NCI-H2196 (cell line): ENCODE results near the gene BCL11B.
A peak's percentile ranks its signal among the peaks of the same experiment; 100 is the strongest.

Experiments
- DNase-seq: peaks from one replicate; lab custom pipeline; 2025; ENCODE audit not compliant: unreplicated experiment; lab: John Stamatoyannopoulos, UW

The BCL11B gene

GRCh38 chr14:99271951-99272631 is at the start of gene BCL11B:
TSS of gene BCL11B (minus strand) at chr14:99272197. CDS start at chr14:99271218, 979 bp downstream.
- DNase-seq: peak; percentile 39

DNA sequence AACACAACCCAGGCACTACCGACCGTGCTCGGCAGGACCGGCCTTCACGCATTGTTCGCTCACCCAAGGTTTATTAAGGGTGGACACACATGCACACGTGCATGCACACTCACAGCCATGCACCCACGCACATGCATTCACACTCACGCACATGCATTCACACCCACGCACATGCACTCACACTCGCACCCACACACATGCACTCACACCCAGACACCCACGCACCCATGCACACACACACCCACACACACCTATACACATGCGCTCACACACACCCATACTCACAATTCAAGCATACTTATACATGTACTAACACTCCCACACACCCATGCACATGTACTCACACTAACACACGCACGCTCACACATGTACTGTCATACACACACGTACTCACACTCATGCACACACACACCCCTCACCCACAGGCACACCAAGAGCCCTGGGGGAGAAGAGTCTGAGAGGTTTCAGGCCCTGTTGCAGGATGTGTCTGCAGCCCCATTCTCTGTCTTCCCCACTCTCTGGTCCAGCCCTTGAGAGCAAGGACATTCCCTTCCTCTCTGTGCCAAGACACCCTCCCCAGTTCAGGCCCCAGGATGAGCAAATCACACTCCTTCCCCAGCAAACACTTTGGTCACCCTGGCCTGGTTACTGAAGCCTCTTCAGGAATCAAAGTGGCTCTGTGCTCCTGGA is 49.4 kb upstream of the BCL11B start:
- DNase-seq: no peak

DNA sequence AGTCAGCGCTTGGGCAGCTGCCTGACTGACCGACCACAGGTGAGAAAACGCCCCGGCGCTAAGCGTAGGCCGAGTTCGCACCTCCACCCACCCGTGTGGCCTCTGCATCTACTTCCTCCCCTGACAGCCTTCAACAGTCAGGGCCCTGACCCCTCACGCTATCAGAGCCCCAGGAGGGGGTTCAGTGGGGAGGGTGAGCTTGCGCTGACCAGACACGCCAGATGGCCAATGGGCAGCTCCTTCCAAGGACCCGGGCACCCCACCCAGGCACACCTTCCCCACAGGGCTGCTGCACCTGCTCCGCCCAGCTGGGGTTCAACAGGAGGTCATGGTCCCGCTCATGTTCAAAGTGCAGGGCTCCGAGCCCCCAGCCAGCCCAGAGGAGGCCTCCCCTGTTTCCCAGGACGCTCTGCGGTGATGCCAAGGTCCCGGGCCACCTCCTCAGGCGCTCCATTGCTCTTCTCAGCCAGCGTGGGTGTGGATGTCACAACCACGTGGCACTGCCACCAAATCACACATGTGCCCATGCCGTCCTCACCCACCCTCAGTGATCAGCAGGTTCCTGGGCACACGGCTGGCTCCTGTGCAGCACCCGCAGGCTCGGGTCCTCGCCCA is 48.7 kb upstream of the BCL11B start:
- DNase-seq: no peak

DNA sequence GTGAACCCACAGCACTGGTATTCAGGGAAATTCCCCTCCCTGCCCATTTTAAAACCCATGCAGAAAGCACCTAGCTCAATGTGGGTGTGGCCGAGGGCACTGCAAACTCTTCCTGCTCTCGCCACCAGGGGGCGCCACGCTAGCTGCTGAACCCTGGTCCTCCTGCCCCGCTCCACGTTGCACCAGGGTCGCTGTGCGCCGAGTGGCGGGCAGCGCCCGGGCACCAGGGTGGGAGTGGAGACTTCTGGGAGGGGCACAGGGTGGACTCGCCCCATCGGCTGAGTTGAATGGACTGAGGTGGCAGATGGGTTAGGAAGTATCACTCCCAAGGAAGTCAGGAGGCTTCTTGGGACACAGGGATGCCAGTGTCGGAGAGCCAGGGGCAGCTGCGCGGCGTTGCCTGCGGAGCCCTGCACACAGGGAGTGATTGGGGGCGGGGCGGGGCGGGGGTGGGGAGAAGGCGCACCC is 48.1 kb upstream of the BCL11B start:
- peak; percentile 15 for DNase-seq

- DNase-seq: no peak
Measured at GRCh38 chr14:99318959-99319295, 46.9 kb upstream of the BCL11B start.

DNA sequence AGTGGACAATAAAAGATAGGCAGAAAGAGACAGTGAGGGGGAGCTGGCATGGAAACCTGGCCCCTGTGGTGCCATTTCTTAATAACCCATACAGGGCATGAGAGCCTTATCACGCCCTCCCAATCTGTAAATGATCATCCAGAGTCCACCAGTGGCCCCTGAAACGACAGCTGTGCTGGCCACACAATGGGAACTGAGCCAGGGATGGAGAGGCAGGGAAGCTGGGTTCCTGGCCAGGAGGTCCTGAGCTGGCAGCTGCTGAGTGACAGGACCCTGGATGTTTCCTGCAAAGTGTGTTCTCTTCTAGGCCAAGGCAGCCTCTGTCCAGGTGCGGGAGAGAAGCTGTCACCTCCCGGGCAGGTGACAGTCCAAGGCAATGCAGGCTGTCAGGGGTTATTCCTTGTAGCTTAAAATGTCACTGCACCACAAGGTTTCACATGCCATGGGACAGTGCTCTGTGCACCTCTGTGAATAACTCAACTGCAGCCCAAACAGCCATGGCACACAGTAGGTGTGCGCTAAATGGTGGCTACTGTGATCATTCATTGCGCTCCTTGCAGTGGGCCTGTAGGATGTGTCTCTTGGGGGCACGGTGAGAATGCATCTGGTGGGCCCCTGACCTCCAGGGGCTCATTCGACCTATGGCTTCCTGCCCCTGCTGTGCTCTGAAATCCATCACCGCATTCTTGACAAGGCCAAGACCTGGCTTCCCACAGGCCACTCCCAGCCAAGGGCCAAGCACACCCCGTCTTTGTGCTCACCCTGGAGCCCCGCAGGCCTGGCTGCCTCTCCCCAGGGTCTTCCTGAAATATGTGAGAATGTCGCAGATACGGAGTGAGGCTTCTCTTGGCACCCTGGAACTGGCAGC is 46.3 kb upstream of the BCL11B start:
- DNase-seq: no peak

GRCh38 chr14:99317231-99318090 is 45.5 kb upstream of the BCL11B start:
- DNase-seq: no peak

DNA sequence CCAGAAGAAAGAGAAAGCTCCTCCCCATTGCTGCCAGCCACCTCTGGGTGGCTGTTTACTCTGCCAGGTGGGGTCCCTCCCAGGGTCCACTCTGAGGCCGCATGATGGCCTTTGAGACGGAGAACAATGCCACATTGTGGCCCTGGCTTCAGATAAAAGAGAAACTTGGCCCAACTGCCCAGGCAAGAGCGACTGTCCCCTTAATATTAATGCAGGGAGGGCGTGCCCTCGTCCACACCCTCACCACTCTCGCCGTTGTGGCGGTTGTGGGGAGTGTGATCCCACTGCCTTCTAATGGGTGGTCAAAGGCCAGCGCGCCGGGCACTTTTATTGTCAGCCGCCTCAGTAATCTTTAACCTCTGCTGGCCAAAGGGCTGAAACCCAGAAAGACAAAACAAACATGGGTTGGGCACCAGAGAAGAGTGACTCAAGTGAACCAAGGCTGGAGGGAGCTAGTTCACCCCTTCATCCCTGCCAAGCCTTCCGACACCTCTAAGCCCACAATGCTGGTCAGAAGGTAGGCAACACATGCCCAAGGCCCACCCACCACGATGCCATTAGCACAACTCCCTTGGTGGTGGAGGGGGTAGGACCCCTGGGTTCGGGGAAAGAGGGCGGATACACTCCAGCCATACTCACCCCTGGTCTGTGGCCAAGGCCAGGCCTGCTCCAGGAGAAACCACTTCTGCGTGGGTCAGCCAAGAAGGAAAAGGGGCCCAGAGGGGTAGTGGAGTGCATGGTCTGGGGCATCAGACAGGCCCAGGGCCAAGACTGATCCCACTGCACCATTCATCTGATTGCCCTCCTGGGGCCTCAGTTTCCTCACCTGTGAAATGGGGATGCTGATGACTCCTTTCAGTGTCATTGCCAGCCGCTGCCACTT is 44.5 kb upstream of the BCL11B start:
- DNase-seq: no peak

GRCh38 chr14:99315197-99315596 is 43.2 kb upstream of the BCL11B start:
- no peak for DNase-seq

- DNase-seq: no peak
Measured at GRCh38 chr14:99314623-99315022, 42.6 kb upstream of the BCL11B start.

GRCh38 chr14:99313234-99313633 is 41.2 kb upstream of the BCL11B start:
- no peak for DNase-seq

DNA sequence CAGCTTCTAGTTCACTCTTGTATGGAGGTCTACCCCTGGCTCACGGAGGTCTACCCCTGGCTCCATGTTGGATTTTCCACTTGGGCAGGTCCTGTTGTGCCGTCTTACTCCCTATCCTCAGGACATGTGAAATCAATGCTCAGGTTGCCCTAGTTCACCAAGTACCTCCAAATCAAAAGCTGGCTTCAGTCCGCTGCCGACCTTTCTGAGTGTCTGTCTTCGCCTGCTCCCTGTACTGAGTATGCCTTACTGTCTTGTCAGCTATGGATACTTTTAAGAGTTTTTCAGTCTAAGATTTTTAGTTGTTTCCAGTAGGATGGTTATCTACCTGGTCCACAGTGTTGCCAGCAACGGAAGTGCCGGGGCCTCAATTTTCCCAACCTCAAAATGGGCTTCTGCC is 40.1 kb upstream of the BCL11B start:
- DNase-seq: no peak

- DNase-seq: no peak
Measured at GRCh38 chr14:99309220-99309766, 37.3 kb upstream of the BCL11B start.

DNA sequence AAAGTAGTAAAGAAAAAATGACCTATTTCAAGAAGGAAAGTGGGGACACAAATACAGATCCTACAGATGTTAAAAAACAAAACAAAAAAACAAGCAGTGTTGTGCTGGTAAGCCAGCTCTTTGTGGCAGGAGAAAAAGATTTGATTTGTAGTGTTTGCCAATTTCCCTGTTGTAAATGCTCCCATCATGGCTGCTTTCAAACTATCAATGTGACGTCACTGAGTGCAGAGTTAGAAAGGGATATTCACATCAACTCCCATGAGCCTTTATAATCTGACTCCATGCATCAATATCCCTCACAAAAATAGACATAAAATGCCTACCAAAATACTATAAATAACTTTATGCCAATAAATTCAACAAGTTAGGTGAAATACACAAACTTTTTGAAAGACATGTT is 32.2 kb upstream of the BCL11B start:
- DNase-seq: no peak

DNA sequence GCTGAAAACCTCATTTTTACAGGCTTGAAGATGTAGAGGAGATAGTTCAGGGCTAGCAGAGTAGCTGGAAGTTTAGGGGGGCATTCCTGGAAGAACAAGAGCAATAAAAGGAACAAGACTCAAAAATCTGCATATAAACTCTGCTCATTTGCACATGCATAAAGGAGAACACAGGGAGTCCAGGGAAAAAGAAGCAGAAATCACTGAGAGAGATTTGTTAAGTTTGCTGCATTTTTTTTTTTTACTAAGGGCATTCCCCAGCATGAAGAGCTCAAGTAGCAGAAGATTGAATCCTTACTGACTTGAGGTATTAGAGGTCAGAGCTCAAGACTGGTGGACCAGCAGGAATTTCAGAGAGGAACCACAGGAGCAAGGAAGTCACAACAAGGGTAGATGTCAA is 28.2 kb upstream of the BCL11B start:
- DNase-seq: no peak

- DNase-seq: no peak
Measured at GRCh38 chr14:99296517-99296916, 24.5 kb upstream of the BCL11B start.

DNA sequence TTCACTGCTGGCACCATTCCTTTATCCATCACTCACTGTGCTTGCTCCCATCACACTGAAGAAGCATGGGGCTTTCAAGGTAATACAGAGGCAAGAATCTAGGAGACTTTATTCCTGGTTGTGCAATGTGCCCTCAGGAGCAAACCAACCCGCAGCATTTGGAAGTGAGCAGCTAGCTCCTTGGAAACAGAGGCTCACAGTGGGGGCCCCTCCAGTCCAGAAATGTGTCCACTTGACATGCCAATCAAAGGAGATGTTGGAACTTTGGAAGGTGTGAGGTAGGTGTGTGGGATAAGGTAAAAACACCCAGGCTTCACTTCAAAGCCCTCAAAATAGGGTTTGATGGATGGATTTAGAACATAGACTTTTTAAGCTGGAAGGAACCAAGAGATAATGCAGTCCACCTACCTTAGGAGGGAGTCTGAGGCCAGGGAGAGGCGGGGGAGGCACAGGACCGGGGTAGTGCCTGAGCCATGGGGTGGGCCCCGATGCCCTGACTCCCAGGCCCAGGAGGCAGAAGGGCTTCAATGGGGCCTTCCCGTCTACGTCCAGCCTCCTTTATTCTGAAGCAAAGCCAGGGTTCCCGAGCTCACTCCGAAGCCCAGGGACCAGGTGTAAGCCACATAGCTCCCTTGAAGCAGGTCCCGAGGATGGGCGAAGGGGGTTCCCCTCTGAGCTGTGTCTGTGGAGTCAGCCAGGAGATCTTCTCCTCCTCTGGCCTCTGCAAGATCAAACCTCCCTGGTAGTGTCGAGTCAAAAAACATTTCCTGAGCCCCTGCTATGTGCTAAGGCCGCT is 17.6 kb upstream of the BCL11B start:
- no peak for DNase-seq

- DNase-seq: no peak
Measured at GRCh38 chr14:99288948-99289347, 17.0 kb upstream of the BCL11B start.
